Urinary bladder (tissue), 4 donors: Measurements from ENCODE around the gene RCAN3. TPM values are rescaled to one million over a fixed set of nuclear protein-coding genes. Genes with fewer than 3 reads are reported as not detected.
"Not testable (repeated sequence)": the region's sequence is repeated elsewhere in the genome, so short reads cannot be mapped to it uniquely, and the experiment has no call there.

Experiments used
- DNase-seq: peaks from one replicate; pipeline ENCODE4 v3.0.0-alpha.2; 2015; ENCODE audit errors: extremely low spot score
- H3K27ac ChIP-seq: one replicate; pipeline ENCODE4 v1.5.1; 2013; ENCODE audit warnings: low read depth, mild to moderate bottlenecking, moderate library complexity
- H3K36me3 ChIP-seq: one replicate; pipeline ENCODE4 v1.6.1; 2013; ENCODE audit warnings: mild to moderate bottlenecking, moderate library complexity; ENCODE audit not compliant: insufficient read depth
- H3K4me1 ChIP-seq: one replicate; pipeline ENCODE4 v1.6.1; 2013; ENCODE audit warnings: mild to moderate bottlenecking, moderate library complexity; ENCODE audit not compliant: insufficient read depth
- H3K4me3 ChIP-seq: one replicate; pipeline ENCODE4 v1.5.1; 2013; ENCODE audit warnings: low read depth, low read length
- WGBS: extraction: QIAGEN DNeasy Blood & Tissue Kit; methylation state at CpG from one replicate; pipeline ENCODE4 v1.1.7; 2013; 5-methylcytosine and 5-hydroxymethylcytosine counted together
- polyA plus RNA-seq: library from polyadenylated mRNA; stranded (reverse); fragments of 200-250 nt; gene quantifications from one replicate; pipeline ENCODE4 v1.2.3, GENCODE V29; 2013
- total RNA-seq: library from RNA; depleted of rRNA; stranded (reverse); fragments of >200 nt; gene quantifications from one replicate; pipeline ENCODE4 v1.2.3, GENCODE V29; 2014
- donor health status: healthy with polysubstance abuse.
- donor health status: healthy.

RCAN3 gene
- total and polyA plus RNA-seq, 2 donors = 2.6 to 8.6 TPM

- Histone ChIP-seq H3K36me3 (no peaks in the 10 kb centered on the region), H3K27ac (no peak overlapping the region), H3K4me1 (no peaks in the 10 kb centered on the region), H3K4me3 (no peak overlapping the region)
- WGBS = 87% methylated on average over 5 of the region's 5 CpGs
- DNase-seq = no peak
Observed at GRCh38 chr1:24507405-24507804, 4.8 kb downstream of the RCAN3 start.

DNA sequence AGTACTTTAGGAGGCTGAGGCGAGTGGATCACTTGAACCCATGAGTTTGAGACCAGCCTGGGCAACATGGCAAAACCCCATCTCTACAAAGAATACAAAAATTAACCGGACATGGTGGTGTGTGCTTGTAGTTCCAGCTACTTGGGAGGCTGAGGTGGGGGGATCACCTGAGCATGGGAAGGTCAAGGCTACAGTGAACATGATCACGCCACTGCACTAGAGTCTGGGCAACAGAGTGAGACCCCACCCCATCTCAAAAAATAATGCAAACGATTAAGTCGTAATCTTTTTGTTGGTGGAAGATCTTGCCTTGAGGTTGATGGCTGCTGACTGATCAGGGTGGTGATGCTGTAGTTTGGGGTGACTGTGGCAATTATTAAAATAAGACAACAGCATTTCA lies 6.3 kb downstream of the RCAN3 start:
- Histone ChIP-seq H3K4me1 (no peaks in the 10 kb centered on the region), H3K36me3 (no peaks in the 10 kb centered on the region), H3K27ac (no peak overlapping the region), H3K4me3 (no peak overlapping the region)
- 94% methylated on average over 5 of the region's 5 CpGs for WGBS
- DNase-seq = no peak

- no peak for DNase-seq
- H3K4me3 ChIP-seq = no peak overlapping the region
- 61% methylated on average over 2 of the region's 2 CpGs for WGBS
- no peak overlapping the region for H3K27ac ChIP-seq
- peaks cover 2% of the 10 kb centered on the region for H3K36me3 ChIP-seq
- H3K4me1 ChIP-seq = no peaks in the 10 kb centered on the region
Observed at GRCh38 chr1:24513706-24514105, 11.1 kb downstream of the RCAN3 start.

DNA sequence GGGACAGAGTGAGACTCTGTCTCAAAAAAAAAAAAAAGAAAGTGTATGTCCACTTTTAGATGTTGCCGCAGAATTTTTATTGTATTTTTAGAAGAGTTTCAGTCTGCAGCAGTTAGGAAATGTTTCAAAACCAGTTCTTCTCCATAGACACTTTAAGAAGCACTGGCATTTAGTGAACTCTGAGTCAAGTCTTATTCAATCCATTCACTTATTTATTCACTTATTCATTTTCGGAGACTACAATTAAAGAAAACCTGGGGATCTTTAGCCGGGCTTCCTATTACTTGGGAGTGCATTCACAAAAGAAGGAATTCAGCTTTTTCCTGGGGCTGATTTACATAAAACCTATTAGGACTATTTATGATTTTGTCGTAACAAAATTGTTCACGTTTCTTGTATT lies 12.3 kb downstream of the RCAN3 start:
- H3K4me3 ChIP-seq = no peak overlapping the region
- WGBS = 93% methylated on average over 5 of the region's 5 CpGs
- no peak overlapping the region for H3K27ac ChIP-seq
- H3K36me3 ChIP-seq = peaks cover 2% of the 10 kb centered on the region
- no peak for DNase-seq
- no peaks in the 10 kb centered on the region for H3K4me1 ChIP-seq

DNA sequence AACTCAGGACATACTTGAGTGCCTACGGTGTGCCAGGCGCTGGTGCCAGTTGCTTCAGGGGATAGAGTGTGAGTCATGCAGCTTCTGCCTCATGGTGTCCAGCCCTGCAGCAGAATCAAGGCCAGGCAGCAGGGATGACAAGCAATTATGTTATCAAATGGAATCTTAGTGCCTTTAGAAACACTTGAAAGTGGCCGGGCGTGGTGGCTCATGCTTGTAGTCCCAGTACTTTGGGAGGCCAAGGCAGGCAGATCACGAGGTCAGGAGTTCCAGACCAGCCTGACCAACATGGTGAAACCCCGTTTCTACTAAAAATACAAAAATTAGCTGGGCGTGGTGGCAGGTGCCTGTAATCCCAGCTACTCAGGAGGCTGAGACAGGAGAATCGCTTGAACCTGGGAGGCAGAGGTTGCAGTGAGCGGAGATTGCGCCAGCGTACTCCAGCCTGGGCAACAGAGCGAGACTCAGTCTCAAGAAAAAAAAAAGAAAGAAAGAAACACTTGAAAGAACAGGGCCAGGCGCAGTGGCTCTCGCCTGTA lies 13.1 kb downstream of the RCAN3 start:
- H3K36me3 ChIP-seq, H3K27ac ChIP-seq, H3K4me1 ChIP-seq, DNase-seq, H3K4me3 ChIP-seq: not testable (repeated sequence)
- 91% methylated on average over 14 of the region's 14 CpGs for WGBS

GRCh38 chr1:24516506-24516905 lies 13.9 kb downstream of the RCAN3 start:
- Histone ChIP-seq H3K36me3 (peaks cover 4% of the 10 kb centered on the region), H3K27ac (no peak overlapping the region), H3K4me3 (no peak overlapping the region), H3K4me1 (no peaks in the 10 kb centered on the region)
- WGBS = 72% methylated on average over 12 of the region's 12 CpGs
- no peak for DNase-seq

DNA sequence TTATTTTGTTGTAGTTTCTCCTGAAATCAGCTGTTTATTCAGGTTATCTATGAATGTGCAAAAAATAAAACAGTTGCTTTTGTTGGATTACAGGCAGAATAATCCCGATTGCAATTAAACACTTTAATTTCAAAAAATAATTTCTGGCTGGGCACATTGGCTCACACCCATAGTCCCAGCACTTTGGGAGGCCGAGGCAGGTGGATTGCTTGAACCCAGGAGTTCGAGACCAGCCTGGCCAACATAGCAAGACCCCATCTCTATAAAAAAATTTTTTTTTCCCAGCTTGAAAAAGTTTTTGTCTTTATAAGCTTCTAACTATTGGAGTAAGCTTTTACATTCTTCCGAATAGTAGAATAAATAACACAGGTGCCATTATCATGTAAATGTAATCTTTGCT lies 15.3 kb downstream of the RCAN3 start:
- no peak for DNase-seq
- 93% methylated on average over 4 of the region's 4 CpGs for WGBS
- H3K4me1 ChIP-seq = no peaks in the 10 kb centered on the region
- peaks cover 4% of the 10 kb centered on the region for H3K36me3 ChIP-seq
- no peak overlapping the region for H3K27ac ChIP-seq
- no peak overlapping the region for H3K4me3 ChIP-seq

GRCh38 chr1:24520282-24520681 lies 17.6 kb downstream of the RCAN3 start:
- not testable (repeated sequence) for H3K36me3 ChIP-seq, DNase-seq, H3K27ac ChIP-seq, H3K4me3 ChIP-seq, H3K4me1 ChIP-seq
- 93% methylated on average over 5 of the region's 5 CpGs for WGBS

- Histone ChIP-seq H3K27ac (no peak overlapping the region), H3K4me1 (no peaks in the 10 kb centered on the region), H3K4me3 (no peak overlapping the region), H3K36me3 (peaks cover 5% of the 10 kb centered on the region)
- 64% methylated on average over 6 of the region's 6 CpGs for WGBS
- DNase-seq = no peak
Observed at GRCh38 chr1:24525606-24526005, 23.0 kb downstream of the RCAN3 start.

- no peaks in the 10 kb centered on the region for H3K4me1 ChIP-seq
- peaks cover 3% of the 10 kb centered on the region for H3K36me3 ChIP-seq
- 74% methylated on average over 7 of the region's 7 CpGs for WGBS
- DNase-seq = no peak
- no peak overlapping the region for H3K27ac ChIP-seq
- no peak overlapping the region for H3K4me3 ChIP-seq
Observed at GRCh38 chr1:24526045-24526444, 23.4 kb downstream of the RCAN3 start.

DNA sequence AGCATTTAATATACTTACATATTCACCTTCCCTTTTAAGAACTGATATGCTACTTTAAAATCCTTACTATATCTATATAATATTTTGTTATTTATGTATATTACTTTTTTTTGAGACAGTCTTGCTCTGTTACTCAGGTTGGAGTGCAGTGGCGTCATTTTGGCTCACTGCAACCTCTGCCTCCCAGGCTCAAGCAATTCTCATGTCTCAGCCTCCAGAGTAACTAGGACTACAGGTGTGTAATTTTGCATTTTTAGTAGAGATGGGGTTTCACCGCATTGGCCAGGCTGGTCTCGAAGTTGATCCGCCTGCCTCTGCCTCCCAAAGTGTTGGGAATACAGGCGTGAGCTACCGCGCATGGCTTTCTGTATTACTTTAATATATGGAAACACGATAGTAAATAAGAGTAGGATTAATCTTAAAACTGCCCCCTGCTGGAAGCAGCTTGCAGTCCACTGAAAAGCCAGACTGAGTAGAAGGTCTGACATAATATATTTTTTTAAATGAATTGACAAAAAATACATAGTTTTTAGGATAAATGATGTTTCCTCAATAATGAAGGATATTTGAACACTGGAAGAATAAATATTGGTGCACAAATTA lies 24.4 kb downstream of the RCAN3 start:
- DNase-seq = no peak
- Histone ChIP-seq H3K4me1 (no peaks in the 10 kb centered on the region), H3K27ac (no peak overlapping the region), H3K36me3 (peaks cover 3% of the 10 kb centered on the region), H3K4me3 (no peak overlapping the region)
- 88% methylated on average over 8 of the region's 8 CpGs for WGBS

DNA sequence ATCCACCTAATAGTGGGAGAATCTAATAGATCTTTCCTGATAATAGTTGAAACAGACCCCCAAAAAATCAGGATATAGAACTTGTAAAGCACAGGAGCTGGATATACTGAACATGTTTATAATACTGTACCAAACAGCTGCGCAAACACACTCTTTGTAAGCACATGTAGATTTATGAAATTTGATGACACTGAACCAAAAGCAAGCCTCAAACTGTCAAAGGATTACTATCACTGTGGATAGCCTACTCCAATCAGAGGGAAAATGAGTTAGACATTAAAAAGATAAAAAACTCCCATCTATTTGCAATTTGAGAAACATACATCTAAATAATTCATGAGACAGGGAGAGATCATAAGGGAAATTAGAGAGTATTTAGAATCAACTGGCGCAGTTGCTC lies 26.1 kb downstream of the RCAN3 start:
- DNase-seq = no peak
- Histone ChIP-seq H3K36me3 (peaks cover 3% of the 10 kb centered on the region), H3K27ac (no peak overlapping the region), H3K4me3 (no peak overlapping the region), H3K4me1 (no peaks in the 10 kb centered on the region)
- WGBS = 92% methylated on average over 2 of the region's 2 CpGs

DNA sequence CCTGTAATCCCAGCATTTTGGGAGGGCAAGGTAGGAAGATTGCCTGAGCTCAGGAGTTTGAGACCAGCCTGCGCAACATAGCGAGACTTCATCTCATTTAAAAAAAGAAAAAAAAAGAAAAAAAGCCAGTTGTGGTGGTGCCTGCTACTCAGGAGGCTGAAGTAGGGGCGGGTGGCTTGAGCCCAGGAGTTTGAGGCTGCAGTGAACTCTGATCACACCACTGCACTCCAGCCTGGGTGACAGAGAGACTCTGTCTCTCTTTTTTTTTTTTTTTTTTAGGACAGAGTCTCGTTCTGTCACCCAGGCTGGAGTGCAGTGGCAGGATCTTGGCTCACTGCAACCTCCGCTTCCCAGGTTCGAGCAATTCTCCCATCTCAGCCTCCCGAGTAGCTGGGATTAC lies 26.7 kb downstream of the RCAN3 start:
- H3K4me1 ChIP-seq, H3K36me3 ChIP-seq, H3K27ac ChIP-seq, H3K4me3 ChIP-seq, DNase-seq: not testable (repeated sequence)
- WGBS = 91% methylated on average over 7 of the region's 7 CpGs

DNA sequence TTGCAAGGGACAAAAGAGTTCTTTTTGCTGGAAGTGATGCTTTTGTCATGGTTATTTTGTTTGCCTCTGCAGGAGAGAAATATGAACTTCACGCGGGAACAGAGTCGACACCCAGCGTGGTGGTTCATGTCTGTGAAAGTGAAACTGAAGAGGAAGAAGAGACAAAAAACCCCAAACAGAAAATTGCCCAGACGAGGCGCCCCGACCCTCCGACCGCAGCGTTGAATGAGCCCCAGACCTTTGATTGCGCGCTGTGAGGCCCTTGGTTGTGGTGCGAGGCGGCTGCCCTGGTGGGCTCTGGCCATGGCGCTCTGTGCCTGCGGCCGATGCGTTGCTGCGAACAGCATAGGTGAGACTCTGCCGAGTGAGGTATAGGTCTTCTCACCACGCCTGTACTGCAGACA lies 32.4 kb downstream of the RCAN3 start:
- H3K36me3 ChIP-seq = no peaks in the 10 kb centered on the region
- 80% methylated on average over 21 of the region's 21 CpGs for WGBS
- H3K4me1 ChIP-seq = no peaks in the 10 kb centered on the region
- H3K4me3 ChIP-seq = no peak overlapping the region
- no peak overlapping the region for H3K27ac ChIP-seq
- no peak for DNase-seq

DNA sequence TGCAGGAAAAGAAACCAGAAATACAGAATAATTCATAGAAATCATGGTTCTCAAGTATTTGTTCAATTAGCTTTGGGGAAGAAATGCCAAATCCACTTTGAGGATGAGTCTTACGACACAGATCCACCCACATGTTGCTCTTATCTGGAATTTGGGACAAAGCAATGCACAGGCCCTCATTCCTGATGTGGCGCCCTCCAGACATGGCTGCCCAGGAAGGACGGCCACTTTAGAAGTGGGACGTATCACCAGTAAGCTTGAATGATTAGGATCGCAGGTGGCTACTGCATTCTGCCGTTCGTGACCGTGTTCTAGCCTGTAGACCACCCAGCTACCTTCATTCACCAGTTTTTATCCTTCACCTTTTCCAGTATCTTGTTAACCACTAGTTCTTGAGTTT lies 33.1 kb downstream of the RCAN3 start:
- H3K4me1 ChIP-seq = no peaks in the 10 kb centered on the region
- no peak for DNase-seq
- H3K36me3 ChIP-seq = no peaks in the 10 kb centered on the region
- H3K4me3 ChIP-seq = no peak overlapping the region
- 90% methylated on average over 8 of the region's 8 CpGs for WGBS
- H3K27ac ChIP-seq = no peak overlapping the region
